HCT116 (cell line): Measurements from ENCODE around the gene DENND1A. TPM values are rescaled to one million over a fixed set of nuclear protein-coding genes. Genes with fewer than 3 reads are reported as not detected.

Experiments used
- ATAC-seq: fragments of 200-7000 bp; cut with Tn5 transposase; 2 replicates; pipeline ENCODE4 v1.9.1; 2020; ENCODE audit warnings: mild to moderate bottlenecking, moderate library complexity
- BruUV-seq: library from RNA; stranded (reverse); fragments of 400-500 nt; replicated peaks from 2 replicates; lab custom pipeline; 2021; lab: Mats Ljungman, UMichigan
- CTCF ChIA-PET: fragments of 300-600 bp; sonication (Branson Sonifier 250); formaldehyde crosslinking; loops from one replicate; lab custom pipeline; 2021; ENCODE audit warnings: antibody characterized with exemption; lab: Charles Lee
- POLR2A ChIA-PET: fragments of 300-600, 350-600 bp; sonication (Branson Sonifier 250); formaldehyde crosslinking; loops from one replicate; lab custom pipeline; 2021; ENCODE audit warnings: antibody characterized with exemption; lab: Charles Lee
- RAD21 ChIA-PET, 2 experiments: fragments of 300-600 bp; sonication (Branson Sonifier 250); formaldehyde crosslinking; loops; one replicate each; lab custom pipeline; 2023; ENCODE audit warnings: low total read pairs in 2 of 2; ENCODE audit not compliant: uncharacterized antibody in 2 of 2, unreplicated experiment in 2 of 2, low non-redundant PET in 1 of 2; lab: Charles Lee
- DNase-seq: peaks from one replicate; pipeline ENCODE4 v3.0.0-alpha.2; 2010; ENCODE audit warnings: low read depth, low spot score
- H2AFZ ChIP-seq: fragments of 200-600 bp; shearing (Covaris generic), sonication (generic); 2 replicates; pipeline ENCODE4 v1.6.1; 2017; ENCODE audit warnings: low read depth, mixed run types, mixed read lengths, antibody characterized with exemption, low read length; ENCODE audit not compliant: poor library complexity, severe bottlenecking
- H3K27ac ChIP-seq: 2 replicates; pipeline ENCODE4 v1.5.1; 2012; ENCODE audit warnings: low read depth, low read length
- H3K27me3 ChIP-seq: fragments of 200-600 bp; sonication (generic); 2 replicates; pipeline ENCODE4 v1.6.1; 2016; ENCODE audit warnings: mixed run types, low read length, mixed read lengths; ENCODE audit not compliant: insufficient read depth
- H3K36me3 ChIP-seq, 2 experiments: fragments of 200-500 bp in 1 of 2; fragments of 200-600 bp in 1 of 2; sonication (Bioruptor generic) in 1 of 2; sonication (generic) in 1 of 2; 2 replicates each; pipeline versions ENCODE4 v1.5.1 to v1.6.1; 2014 to 2016; ENCODE audit warnings: low read length in 2 of 2, inconsistent platforms in 1 of 2, mixed read lengths in 1 of 2, mixed run types in 1 of 2; ENCODE audit not compliant: insufficient read depth in 2 of 2, control insufficient read depth in 1 of 2
- H3K4me1 ChIP-seq, 2 experiments: fragments of 200-600 bp in 1 of 2; sonication (generic) in 1 of 2; 2 replicates each; pipeline versions ENCODE4 v1.5.1 to v1.6.1; 2012 to 2017; ENCODE audit warnings: low read length in 2 of 2, inconsistent platforms in 1 of 2, mild to moderate bottlenecking in 1 of 2, mixed read lengths in 1 of 2, mixed run types in 1 of 2, moderate library complexity in 1 of 2; ENCODE audit not compliant: insufficient read depth in 2 of 2, control insufficient read depth in 1 of 2
- H3K4me2 ChIP-seq: fragments of 200-600 bp; sonication (generic); 2 replicates; pipeline ENCODE4 v1.6.1; 2017; ENCODE audit warnings: mixed run types, low read length, mixed read lengths
- H3K4me3 ChIP-seq, 2 experiments: fragments of 200-600 bp in 1 of 2; sonication (generic) in 1 of 2; replicated peaks in 1 of 2; 2 replicates each; pipeline ENCODE4 v1.5.1; 2011 to 2016; ENCODE audit warnings: low read length in 2 of 2, control low read depth in 1 of 2, low read depth in 1 of 2, mild to moderate bottlenecking in 1 of 2, mixed read lengths in 1 of 2, mixed run types in 1 of 2
- H3K79me2 ChIP-seq: fragments of 200-600 bp; sonication (generic); 2 replicates; pipeline ENCODE4 v1.6.1; 2017; ENCODE audit warnings: mild to moderate bottlenecking, mixed run types, low read length, moderate library complexity, mixed read lengths; ENCODE audit not compliant: insufficient read depth
- H3K9ac ChIP-seq: fragments of 200-600 bp; sonication (generic); 2 replicates; pipeline ENCODE4 v1.6.1; 2016; ENCODE audit warnings: low read length, mixed read lengths
- H3K9me2 ChIP-seq: fragments of 200-600 bp; sonication (generic), shearing (Covaris generic); 2 replicates; pipeline ENCODE4 v1.6.1; 2017; ENCODE audit warnings: mixed run types, mild to moderate bottlenecking, moderate library complexity; ENCODE audit not compliant: insufficient read depth
- H3K9me3 ChIP-seq, 2 experiments: fragments of 200-500 bp in 1 of 2; fragments of 200-600 bp in 1 of 2; sonication (Bioruptor generic) in 1 of 2; sonication (generic) in 1 of 2; 2 replicates each; pipeline ENCODE4 v1.6.1; 2014 to 2017; ENCODE audit warnings: low read length in 2 of 2, mixed read lengths in 2 of 2, inconsistent platforms in 1 of 2, low read depth in 1 of 2, mild to moderate bottlenecking in 1 of 2, mixed run types in 1 of 2, moderate library complexity in 1 of 2; ENCODE audit not compliant: control insufficient read depth in 1 of 2, insufficient read depth in 1 of 2
- H4K20me1 ChIP-seq: fragments of 200-600 bp; sonication (generic), shearing (Covaris generic); 2 replicates; pipeline ENCODE4 v1.6.1; 2017; ENCODE audit warnings: mixed run types, mild to moderate bottlenecking, moderate library complexity; ENCODE audit not compliant: insufficient read depth
- CBX3 ChIP-seq: IDR thresholded peaks from 2 replicates; pipeline ENCODE4 v1.6.1; 2012; ENCODE audit warnings: low read depth
- EGR1 ChIP-seq: IDR thresholded peaks from 2 replicates; pipeline ENCODE4 v1.6.1; 2012; ENCODE audit warnings: low read depth
- ELF1 ChIP-seq: IDR thresholded peaks from 2 replicates; pipeline ENCODE4 v1.6.1; 2012; ENCODE audit warnings: low read depth, borderline replicate concordance
- EZH2 ChIP-seq: fragments of 200-600 bp; sonication (generic); IDR thresholded peaks from 2 replicates; pipeline ENCODE4 v1.6.1; 2017; ENCODE audit warnings: antibody characterized with exemption, mixed run types
- EZH2phosphoT487 ChIP-seq: fragments of 200-600 bp; IDR thresholded peaks from 2 replicates; pipeline ENCODE4 v1.6.1; 2018; ENCODE audit warnings: antibody characterized with exemption, borderline replicate concordance
- FOSL1 ChIP-seq: IDR thresholded peaks from 2 replicates; pipeline ENCODE4 v1.6.1; 2012; ENCODE audit warnings: low read depth
- POLR2A ChIP-seq: IDR thresholded peaks from 2 replicates; pipeline ENCODE4 v1.7.0; 2011; ENCODE audit warnings: borderline replicate concordance; ENCODE audit not compliant: insufficient read depth, insufficient read length; ENCODE audit errors: extremely low read depth
- POLR2AphosphoS5 ChIP-seq: IDR thresholded peaks from 2 replicates; pipeline ENCODE4 v1.6.1; 2011; ENCODE audit warnings: mild to moderate bottlenecking, low read depth, low read length, moderate library complexity
- SP1 ChIP-seq: IDR thresholded peaks from 2 replicates; pipeline ENCODE4 v1.6.1; 2012; ENCODE audit warnings: low read depth
- YY1 ChIP-seq: IDR thresholded peaks from 2 replicates; pipeline ENCODE4 v1.6.1; 2011; ENCODE audit warnings: low read length, low read depth, moderate library complexity, mild to moderate bottlenecking; ENCODE audit not compliant: insufficient replicate concordance; ENCODE audit errors: extremely low read depth
- ZBTB33 ChIP-seq: IDR thresholded peaks from 2 replicates; pipeline ENCODE4 v1.6.1; 2011; ENCODE audit warnings: mild to moderate bottlenecking, low read length, moderate library complexity; ENCODE audit not compliant: insufficient replicate concordance; ENCODE audit errors: extremely low read depth
- ZFX ChIP-seq: fragments of 450-650 bp; IDR thresholded peaks from 2 replicates; pipeline ENCODE4 v1.6.1; 2017
- ZNF274 ChIP-seq: fragments of 200-500 bp; sonication (Bioruptor generic); IDR thresholded peaks from 2 replicates; pipeline ENCODE4 v1.6.1; 2014; ENCODE audit warnings: mild to moderate bottlenecking, low read depth, low read length, inconsistent platforms
- intact Hi-C: fragments of 100-400 bp; cut with micrococcal nuclease; formaldehyde crosslinking; loops from 2 replicates; pipeline ENCODE4 v1.10.0; 2022
- total RNA-seq: library from RNA; stranded (reverse); gene quantifications from one replicate; pipeline ENCODE4 v1.2.1, GENCODE V29; 2021; ENCODE audit not compliant: unreplicated experiment
- TF ChIP-seq, protein P1 (sequence below): IDR thresholded peaks from 2 replicates; pipeline ENCODE4 v1.6.1; 2012
- TF ChIP-seq, protein P2 (sequence below): IDR thresholded peaks from 2 replicates; pipeline ENCODE4 v1.6.1; 2012; ENCODE audit warnings: low read depth

The DENND1A gene
- total RNA-seq, 1 experiment from 2014 or later: 33.0 TPM

GRCh38 chr9:123411636-123412035 lies 518.3 kb downstream of the DENND1A start:
- no peak for ATAC-seq
- Histone ChIP-seq H3K27me3 (no peaks in the 10 kb centered on the region), H3K27ac (no peak overlapping the region), H2AFZ (no peak overlapping the region), H3K36me3 (no peaks in the 10 kb centered on the region), H3K9ac (no peak overlapping the region), H3K9me3 (no peaks in the 10 kb centered on the region), H3K4me2 (no peak overlapping the region), H3K79me2 (no peaks in the 10 kb centered on the region), H3K9me2 (no peaks in the 10 kb centered on the region), H3K4me1 (no peaks in the 10 kb centered on the region), H3K4me3 (no peak overlapping the region), H4K20me1 (no peaks in the 10 kb centered on the region)
- POLR2A ChIA-PET: no interaction called here
- CTCF ChIA-PET: no interaction called here
- no peak for DNase-seq
- no TSS peak for BruUV-seq
- no peak for TF ChIP-seq CBX3
- TF ChIP-seq EZH2phosphoT487: no peak
- no peak for TF ChIP-seq ZBTB33
- no peak for TF ChIP-seq EZH2
- no peak for TF ChIP-seq YY1
- TF ChIP-seq ELF1: no peak
- no peak for TF ChIP-seq SP1
- TF ChIP-seq FOSL1: no peak
- no peak for TF ChIP-seq ZNF274
- TF ChIP-seq ZFX: no peak
- no peak for TF ChIP-seq POLR2A
- TF ChIP-seq POLR2AphosphoS5: no peak
- no peak for TF ChIP-seq EGR1
- TF ChIP-seq, protein P1, sequence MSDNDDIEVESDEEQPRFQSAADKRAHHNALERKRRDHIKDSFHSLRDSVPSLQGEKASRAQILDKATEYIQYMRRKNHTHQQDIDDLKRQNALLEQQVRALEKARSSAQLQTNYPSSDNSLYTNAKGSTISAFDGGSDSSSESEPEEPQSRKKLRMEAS: no peak
- TF ChIP-seq, protein P2, sequence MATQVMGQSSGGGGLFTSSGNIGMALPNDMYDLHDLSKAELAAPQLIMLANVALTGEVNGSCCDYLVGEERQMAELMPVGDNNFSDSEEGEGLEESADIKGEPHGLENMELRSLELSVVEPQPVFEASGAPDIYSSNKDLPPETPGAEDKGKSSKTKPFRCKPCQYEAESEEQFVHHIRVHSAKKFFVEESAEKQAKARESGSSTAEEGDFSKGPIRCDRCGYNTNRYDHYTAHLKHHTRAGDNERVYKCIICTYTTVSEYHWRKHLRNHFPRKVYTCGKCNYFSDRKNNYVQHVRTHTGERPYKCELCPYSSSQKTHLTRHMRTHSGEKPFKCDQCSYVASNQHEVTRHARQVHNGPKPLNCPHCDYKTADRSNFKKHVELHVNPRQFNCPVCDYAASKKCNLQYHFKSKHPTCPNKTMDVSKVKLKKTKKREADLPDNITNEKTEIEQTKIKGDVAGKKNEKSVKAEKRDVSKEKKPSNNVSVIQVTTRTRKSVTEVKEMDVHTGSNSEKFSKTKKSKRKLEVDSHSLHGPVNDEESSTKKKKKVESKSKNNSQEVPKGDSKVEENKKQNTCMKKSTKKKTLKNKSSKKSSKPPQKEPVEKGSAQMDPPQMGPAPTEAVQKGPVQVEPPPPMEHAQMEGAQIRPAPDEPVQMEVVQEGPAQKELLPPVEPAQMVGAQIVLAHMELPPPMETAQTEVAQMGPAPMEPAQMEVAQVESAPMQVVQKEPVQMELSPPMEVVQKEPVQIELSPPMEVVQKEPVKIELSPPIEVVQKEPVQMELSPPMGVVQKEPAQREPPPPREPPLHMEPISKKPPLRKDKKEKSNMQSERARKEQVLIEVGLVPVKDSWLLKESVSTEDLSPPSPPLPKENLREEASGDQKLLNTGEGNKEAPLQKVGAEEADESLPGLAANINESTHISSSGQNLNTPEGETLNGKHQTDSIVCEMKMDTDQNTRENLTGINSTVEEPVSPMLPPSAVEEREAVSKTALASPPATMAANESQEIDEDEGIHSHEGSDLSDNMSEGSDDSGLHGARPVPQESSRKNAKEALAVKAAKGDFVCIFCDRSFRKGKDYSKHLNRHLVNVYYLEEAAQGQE: no peak
- intact Hi-C loops: no loop called here
- RAD21 ChIA-PET: no interaction called here
